Right lobe of liver (tissue), 6 donors: ENCODE data around the gene STXBP2. TPM values are rescaled to one million over a fixed set of nuclear protein-coding genes. Genes with fewer than 3 reads are reported as not detected.

Source experiments
- ATAC-seq, 4 donors: fragments of 200-7000 bp; cut with Tn5 transposase; one replicate each; pipeline ENCODE4 v1.9.1; 2020; ENCODE audit warnings: mild to moderate bottlenecking in 4 of 4, moderate library complexity in 4 of 4
- DNase-seq, 3 donors: peaks; one replicate each; pipeline ENCODE4 v3.0.0-alpha.2; 2020
- H3K27ac ChIP-seq, 3 donors: fragments of 200-600 bp; one replicate each; pipeline ENCODE4 v1.8.0; 2022
- H3K27me3 ChIP-seq, 2 donors: fragments of 200-600 bp; one replicate each; pipeline ENCODE4 v1.8.0; 2022
- H3K36me3 ChIP-seq, 4 donors: fragments of 200-600 bp; sonication (generic) in 1 of 4; one replicate each; pipeline versions ENCODE4 v1.5.1 to v1.8.0; 2017 to 2022; ENCODE audit warnings: control low read depth in 1 of 4
- H3K4me1 ChIP-seq, 4 donors: fragments of 200-600 bp; sonication (generic) in 1 of 4; one replicate each; pipeline versions ENCODE4 v1.5.1 to v1.8.0; 2017 to 2022; ENCODE audit warnings: control low read depth in 1 of 4
- H3K4me3 ChIP-seq, 3 donors: fragments of 200-600 bp; one replicate each; pipeline ENCODE4 v1.8.0; 2022
- H3K9me3 ChIP-seq, 4 donors: fragments of 200-600 bp; sonication (generic) in 1 of 4; one replicate each; pipeline versions ENCODE4 v1.5.1 to v1.8.0; 2017 to 2022; ENCODE audit warnings: control low read depth in 1 of 4
- CTCF ChIP-seq, 4 donors: fragments of 200-600 bp in 3 of 4; fragments of 450-650 bp in 1 of 4; IDR thresholded peaks; one replicate each; pipeline versions ENCODE4 v1.5.1 to v1.8.0; 2016 to 2022; ENCODE audit warnings: antibody characterized with exemption in 4 of 4, mild to moderate bottlenecking in 2 of 4
- POLR2A ChIP-seq: fragments of 450-650 bp; IDR thresholded peaks from one replicate; pipeline ENCODE4 v1.6.1; 2017; ENCODE audit warnings: antibody characterized with exemption, mild to moderate bottlenecking
- WGBS: methylation state at CpG from one replicate; pipeline ENCODE4 v1.1.6; 2018; ENCODE audit warnings: low coverage, low lambda C conversion rate; ENCODE audit not compliant: insufficient coverage; ENCODE audit errors: missing lambda C conversion rate; 5-methylcytosine and 5-hydroxymethylcytosine counted together
- intact Hi-C, 2 donors: fragments of 100-400 bp; cut with DNase I; formaldehyde crosslinking; loops; one replicate each; pipeline versions ENCODE4 v1.11.2 to v1.14.1; 2022
- total RNA-seq, 6 experiments: library from RNA; depleted of rRNA in 2 of 6; stranded (reverse); fragments of >200 nt in 2 of 6; fragmentation: NEBNext Ultra II Directional in 3 of 6; extraction: Animal tissue kit (Norgen Biotek cat#: 25700) in 3 of 6; gene quantifications; one replicate each; pipeline versions ENCODE4 v1.1.0 to v1.2.4, GENCODE V29; 2016 to 2023
- donor health status: DM: no; HTN: yes; CAD: no.
- donor health status: DM: no; HTN: no; CAD: no.
- donor health status: DM: no; HTN: no; CAD: no.
- donor health status: DM: no; HTN: yes; CAD: no.
- donor health status: DM: no; HTN: yes; CAD: no.

STXBP2 gene
- total RNA-seq, 6 experiments from 2014 or later: 27.5 to 45.7 (median 39.1) TPM

GRCh38 chr19:7606289-7606688 is 30.6 kb upstream of the STXBP2 start:
- no peak overlapping the region for H3K27ac ChIP-seq
- TF ChIP-seq CTCF (IDR thresholded peaks at IDR 0.05) (no peak), POLR2A (no peak)
- intact Hi-C loops: no loop called here
- H3K4me3 ChIP-seq: no peak overlapping the region
- no peaks in the 10 kb centered on the region for H3K9me3 ChIP-seq
- DNase-seq (peak in 1 of 3 donors; percentile 15), ATAC-seq (no peak)
- peaks cover 0 to 16% (median 3%) of the 10 kb centered on the region in 4 donors for H3K4me1 ChIP-seq
- peaks cover 0 to 28% (median 9%) of the 10 kb centered on the region in 4 donors for H3K36me3 ChIP-seq
- WGBS: no CpG with 5 or more reads among the region's 17 CpGs
- no peaks in the 10 kb centered on the region for H3K27me3 ChIP-seq

- 81% methylated on average over 8 of the region's 10 CpGs for WGBS
- no peak overlapping the region for H3K27ac ChIP-seq
- H3K4me3 ChIP-seq: no peak overlapping the region
- TF ChIP-seq CTCF (IDR thresholded peaks at IDR 0.05) (no peak), POLR2A (no peak)
- intact Hi-C loops: no loop called here
- H3K9me3 ChIP-seq: no peaks in the 10 kb centered on the region
- H3K27me3 ChIP-seq: no peaks in the 10 kb centered on the region
- peaks cover 0 to 37% (median 11%) of the 10 kb centered on the region in 4 donors for H3K36me3 ChIP-seq
- H3K4me1 ChIP-seq: peaks cover 0 to 9% (median 3%) of the 10 kb centered on the region in 4 donors
- DNase-seq (peak in 1 of 3 donors; percentile 45), ATAC-seq (no peak)
These were observed 29.6 kb upstream of the STXBP2 start for GRCh38 chr19:7607212-7607873.

GRCh38 chr19:7607874-7608560 is 28.9 kb upstream of the STXBP2 start:
- Histone ChIP-seq H3K27me3 (no peaks in the 10 kb centered on the region), H3K4me3 (no peak overlapping the region), H3K27ac (no peak overlapping the region), H3K36me3 (peaks cover 0 to 40% (median 11%) of the 10 kb centered on the region in 4 donors), H3K9me3 (no peaks in the 10 kb centered on the region), H3K4me1 (peaks cover 0 to 3% (median 1%) of the 10 kb centered on the region in 4 donors)
- intact Hi-C loops: no loop called here
- ATAC-seq (no peak), DNase-seq (no peak)
- 100% methylated on average over 4 of the region's 25 CpGs for WGBS
- TF ChIP-seq POLR2A (no peak), CTCF (IDR thresholded peaks at IDR 0.05) (no peak)

- H3K27me3 ChIP-seq: no peaks in the 10 kb centered on the region
- H3K36me3 ChIP-seq: peaks cover 0 to 43% (median 11%) of the 10 kb centered on the region in 4 donors
- no peak overlapping the region for H3K27ac ChIP-seq
- DNase-seq (no peak), ATAC-seq (no peak)
- TF ChIP-seq CTCF (IDR thresholded peaks at IDR 0.05) (no peak), POLR2A (no peak)
- H3K9me3 ChIP-seq: no peaks in the 10 kb centered on the region
- no peak overlapping the region for H3K4me3 ChIP-seq
- no peaks in the 10 kb centered on the region for H3K4me1 ChIP-seq
- intact Hi-C loops: no loop called here
- WGBS: 88% methylated on average over 5 of the region's 31 CpGs
These were observed 26.2 kb upstream of the STXBP2 start for GRCh38 chr19:7610491-7611240.
